HG03280 (cell line): ENCODE measurements around the gene HERC4.
"Not testable (repeated sequence)": the region's sequence is repeated elsewhere in the genome, so short reads cannot be mapped to it uniquely, and the experiment has no call there.

Experiments used
- ATAC-seq: cut with Tn5 transposase; IDR thresholded peaks from one replicate; pipeline ENCODE4 v1.9.1; 2021; ENCODE audit warnings: mild to moderate bottlenecking, moderate library complexity; ENCODE audit not compliant: unreplicated experiment

The HERC4 gene

DNA sequence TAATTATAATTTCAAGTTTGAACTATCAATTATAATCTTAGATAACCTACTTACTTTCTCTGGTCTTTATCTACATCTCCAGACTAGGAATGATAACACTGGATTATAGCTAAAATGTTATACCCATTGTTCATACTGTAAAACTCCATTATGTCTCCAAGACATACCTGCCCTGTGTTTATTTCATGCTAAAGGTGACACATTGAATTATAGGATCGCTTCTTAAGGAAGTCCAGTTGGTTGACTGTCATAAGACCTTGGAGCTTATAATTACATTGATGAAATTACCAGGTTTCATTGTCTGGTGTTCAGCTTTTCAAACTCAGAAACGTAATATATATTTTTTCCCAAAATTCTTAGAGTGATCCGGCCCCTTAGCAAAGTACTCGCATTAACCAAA lies 15.5 kb upstream of the HERC4 start:
- no peak for ATAC-seq

DNA sequence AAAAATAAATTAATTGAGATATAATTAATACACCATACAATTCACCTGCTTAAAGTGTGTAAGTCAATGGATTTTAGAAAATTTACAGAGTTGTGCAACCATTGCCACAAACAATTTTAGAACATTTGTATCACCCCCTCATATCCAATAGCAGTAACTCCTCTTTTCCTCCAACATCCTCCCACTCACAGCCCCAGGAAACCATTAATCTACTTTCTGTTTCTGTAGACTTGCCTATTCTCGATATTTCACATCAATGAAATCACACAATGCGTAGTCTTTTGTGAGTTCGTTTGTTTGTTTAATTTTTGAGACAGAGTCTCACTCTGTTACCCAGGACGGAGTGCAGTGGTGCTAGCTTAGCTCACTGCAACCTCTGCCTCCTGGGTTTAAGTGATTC lies 13.7 kb upstream of the HERC4 start:
- no peak for ATAC-seq

DNA sequence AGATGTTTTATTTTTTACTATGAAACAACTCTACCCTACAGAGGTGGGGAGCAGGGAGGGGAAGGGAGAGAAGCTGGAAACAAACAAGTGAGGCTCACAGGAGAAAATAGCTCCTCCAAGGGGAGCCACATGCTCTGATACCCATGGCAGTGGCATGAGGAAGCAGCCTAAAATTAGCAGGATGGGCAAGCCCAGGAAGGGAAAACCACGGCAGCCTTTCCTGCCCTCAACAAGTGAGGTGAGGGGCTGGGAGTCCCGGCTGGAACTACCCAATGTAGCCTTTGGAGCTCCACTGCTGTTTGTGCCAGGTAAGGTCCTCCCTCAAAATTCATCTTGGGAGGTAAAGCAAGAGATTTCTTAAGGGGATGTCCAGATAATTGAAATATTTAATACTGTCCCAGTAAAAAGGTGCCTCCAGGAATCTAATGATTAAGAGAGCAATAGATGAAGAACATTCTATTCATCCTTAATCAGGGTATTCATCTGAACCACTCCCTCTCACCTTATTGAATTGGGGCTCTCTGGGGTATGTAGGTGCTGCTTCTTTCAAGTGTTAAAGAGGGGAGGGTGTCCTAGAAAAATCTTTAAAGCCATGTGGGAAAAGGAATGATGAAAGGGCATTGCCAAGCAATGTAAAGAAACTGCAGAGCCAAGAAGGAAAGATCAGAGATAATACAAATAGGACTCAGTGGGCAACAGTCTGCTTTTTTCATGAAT lies 12.8 kb upstream of the HERC4 start:
- ATAC-seq, result no peak

DNA sequence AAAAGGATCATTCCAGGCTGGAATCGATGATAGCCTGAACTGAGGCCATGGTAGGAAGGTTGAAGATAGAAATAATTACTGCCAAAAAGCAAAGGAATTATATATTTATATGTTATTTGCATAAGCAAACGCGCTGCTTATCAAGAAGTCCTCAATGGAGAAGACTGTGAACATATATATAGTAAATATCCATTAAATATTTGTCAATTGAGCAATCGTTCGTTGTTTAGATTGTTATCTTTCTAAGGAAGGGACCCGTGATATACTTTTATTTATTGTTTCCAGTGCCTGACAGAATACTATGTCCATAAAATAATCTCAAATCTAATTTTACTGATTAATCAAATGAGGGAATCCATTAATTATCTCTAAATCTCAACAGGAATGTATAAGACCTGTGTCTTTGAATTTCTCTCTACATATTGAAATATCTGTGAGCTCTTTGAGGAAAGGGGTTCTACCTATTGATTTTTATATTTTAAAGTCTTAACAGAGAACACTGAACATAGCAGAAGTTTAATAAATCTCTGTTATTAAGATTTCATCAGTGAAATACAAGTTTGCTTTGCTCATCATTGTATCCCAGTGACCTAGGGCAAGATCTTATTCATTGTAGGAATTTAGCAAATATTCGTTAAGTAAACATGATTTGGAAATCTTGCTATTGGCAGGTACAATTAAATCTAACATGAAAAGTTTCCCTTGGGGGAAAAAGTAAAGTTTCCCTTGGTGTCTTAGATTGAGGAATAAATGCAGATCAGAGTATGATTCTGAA lies 12.0 kb upstream of the HERC4 start:
- ATAC-seq, result no peak

DNA sequence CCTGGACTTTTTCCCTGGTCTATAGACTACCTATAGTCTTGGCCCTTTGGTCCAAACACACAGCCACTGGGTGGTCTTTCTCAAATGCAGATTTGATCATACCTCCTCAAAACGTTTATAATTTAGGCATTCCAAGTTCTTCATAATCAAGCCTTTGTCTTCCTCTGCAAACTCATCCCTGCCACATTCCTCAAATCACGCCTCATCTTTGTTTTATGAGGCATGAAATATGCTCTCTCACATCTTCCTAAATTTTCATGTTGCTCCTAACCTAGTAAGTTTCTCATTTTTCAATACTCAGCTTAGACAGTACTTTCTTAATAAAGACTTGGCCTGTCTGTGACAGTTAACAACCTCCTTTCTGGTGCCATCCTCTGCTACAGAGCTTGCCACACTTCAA lies 10.9 kb upstream of the HERC4 start:
- no peak for ATAC-seq

DNA sequence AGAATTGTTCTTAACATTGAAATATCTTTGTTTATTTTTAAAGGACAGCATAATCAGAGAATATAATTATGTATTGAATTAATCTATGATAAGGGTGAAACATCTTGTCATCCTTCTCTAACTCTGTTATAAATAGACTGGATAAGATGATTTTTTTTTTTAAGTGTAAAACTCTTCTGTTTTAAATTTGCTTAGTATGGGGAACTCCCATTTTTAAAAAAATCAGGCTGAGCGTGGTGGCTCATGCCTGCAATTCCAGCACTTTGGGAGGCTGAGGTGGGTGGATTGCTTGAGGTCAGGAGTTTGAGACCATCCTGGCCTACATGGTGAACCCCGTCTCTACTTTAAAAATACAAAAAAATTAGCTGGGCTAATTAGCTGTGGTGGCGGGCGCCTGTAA lies 9.4 kb upstream of the HERC4 start:
- ATAC-seq, result no peak

DNA sequence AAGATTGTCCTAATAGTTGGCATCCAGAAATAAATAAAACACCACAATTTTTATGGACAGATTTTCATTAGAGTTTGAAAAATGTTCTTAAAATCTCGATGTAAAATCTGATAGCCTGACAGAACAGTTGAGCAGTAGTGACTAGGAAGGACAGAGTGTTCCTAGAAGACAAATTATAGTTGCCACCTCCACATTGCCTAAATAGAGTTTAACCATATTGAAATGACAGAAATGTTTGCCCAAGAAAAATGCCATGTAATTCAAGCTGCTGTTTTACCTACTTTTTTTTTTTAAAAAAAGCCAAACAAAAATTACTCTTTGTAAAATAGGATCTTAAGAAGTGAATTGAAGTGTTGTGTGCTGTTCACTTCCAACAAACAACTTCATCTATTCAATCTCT lies 8.9 kb upstream of the HERC4 start:
- no peak for ATAC-seq

DNA sequence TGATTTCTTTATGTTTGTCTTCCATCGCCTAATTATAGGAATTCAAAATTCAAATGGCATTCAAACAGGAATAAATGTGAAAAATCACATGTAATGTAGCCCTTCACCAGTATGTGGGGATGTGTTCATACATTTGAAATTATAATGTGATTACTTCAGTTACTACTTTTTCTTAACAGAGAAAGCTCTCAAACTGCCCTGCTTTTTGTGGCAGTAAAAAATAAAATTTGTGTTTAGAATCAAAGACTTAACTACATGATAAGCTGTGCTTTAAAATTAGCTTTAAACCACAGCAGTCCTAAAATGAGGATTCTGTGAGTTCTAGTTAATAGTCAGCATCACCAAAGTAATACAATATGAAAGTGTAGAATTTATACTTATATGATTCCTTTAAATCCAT lies 7.8 kb upstream of the HERC4 start:
- no peak for ATAC-seq

DNA sequence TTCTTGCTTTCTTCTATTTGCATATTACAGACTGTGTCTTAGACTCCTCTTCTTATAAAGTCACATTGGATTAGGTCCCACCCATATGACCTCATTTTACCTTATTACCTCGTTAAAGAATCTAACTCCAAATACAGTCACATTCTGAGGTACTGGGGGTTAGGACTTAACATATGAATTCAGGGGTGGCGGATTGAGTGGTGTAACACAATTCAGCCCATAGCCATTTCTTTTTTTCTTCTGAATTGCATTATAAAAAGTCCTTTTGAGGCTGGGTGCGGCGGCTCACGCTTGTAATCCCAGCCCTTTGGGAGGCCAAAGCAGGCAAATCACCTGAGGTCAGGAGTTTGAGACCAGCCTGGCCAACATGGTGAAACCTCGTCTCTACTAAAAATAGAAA lies 6.8 kb upstream of the HERC4 start:
- ATAC-seq, result no peak

DNA sequence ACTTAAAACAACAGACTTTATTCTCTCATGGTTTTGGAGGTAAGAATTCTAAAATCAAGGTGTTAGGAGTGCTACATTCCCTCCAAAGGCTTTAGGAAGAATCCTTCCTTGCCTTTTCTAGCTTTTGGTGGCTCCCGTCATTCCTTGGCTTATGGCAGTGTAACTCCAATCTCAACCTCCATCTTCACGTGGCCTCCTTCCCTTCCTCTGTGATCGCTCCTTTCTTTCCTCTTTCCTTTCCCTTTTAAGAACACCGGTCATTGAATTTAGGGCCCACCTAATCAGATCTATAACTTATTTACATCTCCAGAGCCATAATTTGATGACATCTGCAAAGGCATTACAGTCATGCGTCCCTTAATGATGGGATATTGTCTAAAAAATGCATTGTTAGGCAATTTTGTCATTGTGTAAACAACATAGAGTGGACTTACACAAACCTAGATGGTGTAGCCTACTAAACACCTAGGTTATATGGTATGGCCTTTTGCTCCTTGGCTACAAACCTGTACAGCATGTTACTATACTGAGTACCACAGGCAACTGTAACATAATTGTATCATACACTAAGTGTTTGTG lies 5.9 kb upstream of the HERC4 start:
- no peak for ATAC-seq

DNA sequence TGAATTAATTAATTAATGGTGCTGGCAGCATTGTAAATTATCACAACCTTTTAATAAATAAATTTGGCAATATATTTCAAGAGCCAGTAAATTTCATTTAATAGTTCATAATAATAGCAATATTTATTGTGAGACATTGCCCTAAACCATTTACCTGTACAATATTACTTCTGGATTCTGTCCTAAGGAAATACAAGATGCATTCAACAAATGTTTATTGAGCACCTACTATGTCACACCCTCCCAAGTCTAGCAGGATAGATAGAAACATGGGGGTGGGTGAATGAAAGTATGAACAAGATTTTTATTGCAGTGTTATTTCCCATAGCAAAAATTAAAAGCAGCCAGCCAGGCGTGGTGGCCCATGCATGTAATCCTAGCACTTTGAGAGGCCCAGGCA lies 4.4 kb upstream of the HERC4 start:
- no peak for ATAC-seq

DNA sequence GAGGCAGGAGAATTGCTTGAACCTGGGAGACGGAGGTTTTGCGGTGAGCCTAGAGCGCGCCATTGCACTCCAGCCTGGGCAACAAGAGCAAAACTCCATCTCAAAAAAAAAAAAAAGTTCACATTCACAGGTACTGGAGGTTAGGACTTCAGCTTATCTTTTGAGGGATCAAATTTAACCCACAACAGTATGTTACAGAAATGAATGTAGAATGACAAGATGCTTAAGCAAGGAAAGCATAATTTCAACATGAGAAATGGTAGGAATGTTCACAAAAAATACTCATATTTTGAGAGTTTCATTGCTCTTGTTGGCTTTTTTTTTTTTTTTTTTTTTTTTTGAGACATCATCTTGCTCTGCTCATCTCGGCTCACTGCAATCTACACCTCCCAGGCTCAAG lies 1.9 kb upstream of the HERC4 start:
- ATAC-seq, result no peak

DNA sequence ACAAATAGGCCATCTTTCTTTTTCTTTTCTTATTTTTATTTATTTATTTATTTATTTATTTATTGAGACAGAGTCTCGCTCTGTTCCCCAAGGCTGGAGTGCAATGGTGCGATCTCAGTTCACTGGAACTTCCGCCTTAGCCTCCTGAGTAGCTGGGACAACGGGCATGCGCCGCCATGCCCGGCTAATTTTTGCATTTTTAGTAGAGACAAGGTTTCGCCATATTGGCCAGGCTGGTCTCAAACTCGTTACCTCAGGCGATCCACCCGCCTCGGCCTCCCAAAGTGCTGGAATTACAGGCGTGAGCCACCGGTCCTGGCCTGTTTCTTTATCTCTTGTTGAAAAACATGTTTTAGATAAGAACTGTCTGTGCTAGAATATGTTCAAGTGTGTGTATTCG lies 998 bp upstream of the HERC4 start:
- ATAC-seq, result not testable (repeated sequence)

DNA sequence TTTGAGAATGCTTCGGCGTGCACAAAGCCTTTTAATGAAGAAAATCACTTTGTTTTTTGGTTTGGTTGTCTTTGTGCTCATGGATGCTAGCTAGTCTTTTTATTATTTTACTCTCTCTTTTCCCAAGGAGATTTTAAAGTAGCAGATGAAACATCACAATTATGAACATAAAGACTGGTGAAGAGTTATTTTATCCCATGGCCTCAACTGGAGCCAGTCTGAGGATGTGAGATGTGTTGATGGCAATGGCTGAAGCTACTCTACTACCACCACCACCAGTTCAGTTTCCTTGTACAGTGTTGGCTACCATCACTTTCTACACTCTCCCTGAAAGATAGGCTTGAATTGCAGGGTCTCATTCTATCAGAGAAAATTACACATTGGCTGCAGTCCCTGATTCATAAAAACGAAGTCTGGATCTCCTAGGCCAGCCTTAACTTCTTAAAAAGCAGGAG lies 494 bp upstream of the HERC4 start:
- no peak for ATAC-seq

DNA sequence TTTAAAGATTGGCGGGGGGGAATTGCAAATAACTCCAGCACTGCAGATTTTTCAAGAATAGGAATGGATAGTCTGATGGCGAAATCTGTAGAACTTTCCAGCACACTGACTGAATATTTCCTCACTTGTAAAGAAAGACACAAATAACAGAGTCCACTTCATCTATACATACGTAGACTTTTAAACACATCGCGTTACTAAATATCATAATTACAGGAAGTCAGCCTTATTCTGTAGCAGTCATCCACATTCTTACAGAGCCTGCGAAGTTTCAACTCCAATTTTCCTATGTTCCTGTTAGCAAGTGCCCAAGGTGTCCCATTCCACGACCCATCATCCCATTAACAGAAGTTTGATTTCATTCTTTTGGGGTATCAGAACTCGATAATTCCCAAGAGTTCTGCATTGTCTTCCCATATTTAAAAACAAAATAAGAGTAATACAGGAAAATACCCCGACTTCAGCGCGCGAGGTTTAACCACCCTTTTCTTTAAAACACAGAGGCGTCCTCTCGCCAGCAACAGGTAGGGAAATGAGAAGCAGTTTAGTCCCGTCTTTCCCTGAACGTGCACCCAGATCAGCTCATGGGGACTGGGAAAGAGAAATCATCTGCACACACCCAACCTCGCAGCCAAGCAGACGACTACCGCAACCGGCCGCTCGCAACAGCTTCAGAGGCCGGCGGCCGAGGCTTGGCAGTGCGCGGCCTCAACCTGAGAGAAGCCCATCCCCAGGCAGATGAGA lies 880 bp downstream of the HERC4 start:
- ATAC-seq, result no peak

DNA sequence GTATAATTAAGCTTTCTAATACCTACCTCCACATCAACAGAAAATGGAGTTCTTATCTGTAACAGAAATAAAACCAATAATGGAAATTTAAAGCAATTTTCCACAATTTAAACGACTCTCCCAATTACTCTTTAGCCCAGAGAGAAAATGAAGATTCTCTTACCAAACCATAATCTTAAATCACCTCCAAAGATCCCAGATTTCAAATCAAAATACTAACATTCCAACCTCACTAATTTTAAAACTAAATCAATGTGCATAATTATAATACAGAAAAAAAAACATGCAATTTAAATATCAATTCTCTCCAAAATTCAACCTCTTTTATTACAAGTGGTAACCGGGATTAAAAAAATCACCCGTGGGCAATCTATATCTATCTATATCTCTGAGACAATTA lies 1.5 kb downstream of the HERC4 start:
- no peak for ATAC-seq

DNA sequence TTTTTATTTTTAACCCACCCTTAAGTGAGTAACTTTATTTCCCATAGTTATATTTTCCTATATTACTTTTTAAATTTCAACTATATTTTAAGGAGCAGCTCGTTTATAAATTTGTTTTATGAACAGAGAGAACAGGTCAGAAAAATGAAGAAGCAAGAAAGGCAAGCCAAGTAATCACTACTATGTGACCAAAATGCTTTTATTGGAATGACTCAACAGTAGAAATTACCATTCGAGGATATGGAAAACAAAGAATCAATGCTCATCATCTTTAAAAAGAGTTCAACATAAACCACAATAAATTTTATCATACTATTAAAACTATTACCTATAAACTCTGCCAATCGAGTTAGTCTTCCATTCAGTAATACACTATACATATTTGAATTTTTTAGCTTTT lies 7.6 kb downstream of the HERC4 start:
- ATAC-seq, result no peak

DNA sequence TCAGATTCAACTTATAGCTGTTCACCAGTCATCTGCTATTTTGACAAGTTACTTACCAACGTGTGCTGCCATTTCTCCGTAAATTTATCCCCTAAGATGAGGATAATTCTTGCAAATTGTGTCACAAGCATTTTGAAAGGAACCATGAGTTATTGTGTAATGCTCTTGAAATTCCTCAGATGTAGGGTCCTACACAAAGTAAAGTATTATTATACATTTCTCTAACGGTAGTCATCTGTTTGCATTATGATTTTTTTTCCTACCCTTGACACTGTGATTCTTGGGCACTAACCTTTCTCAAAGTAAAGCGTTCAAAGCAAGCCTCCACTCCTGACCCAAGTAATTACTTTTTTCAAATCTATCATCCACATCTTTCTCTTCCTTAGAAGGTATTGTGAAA lies 8.1 kb downstream of the HERC4 start:
- no peak for ATAC-seq

DNA sequence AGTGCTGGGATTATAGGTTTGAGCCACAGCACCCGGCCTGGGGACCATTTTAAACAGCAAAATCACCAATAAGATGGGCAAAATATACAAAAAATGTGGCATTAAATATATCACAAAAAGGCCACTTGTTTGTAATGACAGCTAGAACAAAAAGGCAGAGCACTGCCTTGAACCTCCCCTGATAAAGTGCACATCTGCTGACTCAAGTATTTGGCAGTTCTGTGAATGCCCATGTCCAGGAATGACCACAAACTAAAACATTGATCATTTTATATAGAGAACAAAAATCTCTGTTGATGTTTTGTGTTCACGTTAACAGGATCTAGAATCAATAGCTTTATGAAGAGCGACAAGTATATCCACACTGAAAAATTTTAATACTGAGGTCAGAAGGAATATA lies 21.5 kb downstream of the HERC4 start:
- no peak for ATAC-seq

DNA sequence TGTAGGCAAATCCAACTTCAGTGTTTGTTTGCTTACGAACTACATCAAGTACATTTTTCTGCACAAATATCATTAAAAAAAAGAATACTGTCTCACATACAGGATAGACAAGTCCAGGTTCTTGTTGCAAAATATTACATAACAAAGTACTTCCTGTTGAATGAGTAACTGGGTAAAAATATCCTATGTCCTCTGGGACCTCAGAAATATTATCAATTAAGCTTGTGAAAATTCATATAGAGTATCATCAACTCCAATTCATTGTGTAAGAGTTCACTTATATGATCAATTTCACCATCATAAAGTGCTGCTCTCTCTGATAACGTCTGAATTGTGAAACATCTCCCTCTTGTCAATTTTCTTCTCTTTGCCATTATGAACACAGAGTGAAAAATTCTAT lies 22.6 kb downstream of the HERC4 start:
- ATAC-seq, result no peak

DNA sequence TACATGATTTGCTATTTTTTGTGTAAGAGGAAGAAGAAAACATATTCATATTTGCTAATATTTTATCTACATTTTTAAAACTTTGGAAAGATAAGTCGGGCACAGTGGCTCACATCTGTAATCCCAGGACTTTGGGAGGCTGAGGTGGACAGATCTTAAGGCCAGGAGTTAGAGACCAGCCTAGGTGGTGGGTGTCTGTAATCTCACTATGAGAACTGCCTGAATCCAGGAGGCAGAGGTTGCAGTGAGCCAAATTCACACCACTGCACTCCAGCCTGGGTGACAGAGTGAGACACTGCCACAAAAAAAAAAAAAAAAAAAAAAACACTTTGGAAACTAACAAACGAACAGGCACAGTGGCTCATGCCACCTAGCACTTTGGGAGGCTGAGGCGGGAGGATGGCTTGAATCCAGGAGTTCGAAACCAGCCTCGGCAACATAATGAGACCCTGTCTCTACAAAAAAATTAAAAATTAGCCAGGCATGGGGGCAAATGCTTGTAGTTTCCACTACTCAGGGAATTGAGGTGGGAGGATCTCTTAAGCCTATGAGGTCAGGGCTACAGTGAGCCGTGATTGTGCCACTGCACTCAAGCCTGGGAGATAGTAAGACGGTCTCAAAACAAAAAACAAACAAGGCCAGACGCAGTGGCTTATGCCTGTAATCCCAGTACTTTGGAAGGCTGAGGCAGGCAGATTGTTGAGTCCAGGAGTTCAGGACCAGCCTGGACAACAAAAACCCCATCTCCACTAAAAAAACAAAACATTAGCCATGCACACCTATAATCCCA lies 25.6 kb downstream of the HERC4 start:
- ATAC-seq, result no peak
